ENCODE data around the gene SELENOM.

- TF ChIP-seq EZH2 (IDR thresholded peaks at IDR 0.05) = no peak
- TF ChIP-seq POLR2AphosphoS5 (IDR thresholded peaks at IDR 0.05; ENCODE audit: borderline replicate concordance, low read depth, low read length) = no peak
Observed at GRCh38 chr22:31120642-31121041, 13.3 kb upstream of the SELENOM start.
